WTC11 (cell line): ENCODE measurements around the gene CD37. TPM values are rescaled to one million over a fixed set of nuclear protein-coding genes. Genes with fewer than 3 reads are reported as not detected.

Experiments
- ATAC-seq: fragments of 200-7000 bp; cut with Tn5 transposase; 2 replicates; pipeline ENCODE4 v1.10.0; 2021; ENCODE audit warnings: mild to moderate bottlenecking, moderate library complexity
- CTCF ChIA-PET: fragments of 300-600 bp; sonication (Branson Sonifier 250); formaldehyde crosslinking; loops from one replicate; lab custom pipeline; 2021; ENCODE audit warnings: antibody characterized with exemption; lab: Charles Lee
- POLR2A ChIA-PET: fragments of 350-600 bp; sonication (Branson Sonifier 250); formaldehyde crosslinking; loops from one replicate; lab custom pipeline; 2021; ENCODE audit warnings: antibody characterized with exemption; lab: Charles Lee
- DNase-seq: peaks from one replicate; pipeline ENCODE4 v3.0.0; 2021; ENCODE audit warnings: low spot score
- H3K27ac Mint-ChIP-seq: 2 replicates; pipeline ENCODE4 v1.8.0; 2021; ENCODE audit warnings: mixed read lengths
- H3K27me3 Mint-ChIP-seq: 2 replicates; pipeline ENCODE4 v1.8.0; 2021; ENCODE audit warnings: low read depth, mild to moderate bottlenecking, moderate library complexity, mixed read lengths
- H3K36me3 Mint-ChIP-seq: 2 replicates; pipeline ENCODE4 v1.8.0; 2021; ENCODE audit warnings: mixed read lengths
- H3K4me1 Mint-ChIP-seq: 2 replicates; pipeline ENCODE4 v1.8.0; 2022; ENCODE audit warnings: mixed read lengths
- H3K4me3 Mint-ChIP-seq: 2 replicates; pipeline ENCODE4 v1.8.0; 2021; ENCODE audit warnings: mild to moderate bottlenecking, moderate library complexity, mixed read lengths
- H3K9me3 Mint-ChIP-seq: 2 replicates; pipeline ENCODE4 v1.8.0; 2021; ENCODE audit warnings: mixed read lengths
- CBFB ChIP-seq: sonication (generic); formaldehyde crosslinking; IDR thresholded peaks from 2 replicates; pipeline ENCODE4 v1.8.1; 2022; ENCODE audit warnings: mild to moderate bottlenecking, low read depth, missing genetic modification reagents
- CTCF ChIP-seq: fragments of 200-600 bp; IDR thresholded peaks from 2 replicates; pipeline ENCODE4 v1.8.0; 2022; ENCODE audit warnings: antibody characterized with exemption
- ETV6 ChIP-seq: sonication (generic); formaldehyde crosslinking; IDR thresholded peaks from 2 replicates; pipeline ENCODE4 v1.8.1; 2022; ENCODE audit warnings: mild to moderate bottlenecking, missing genetic modification reagents
- JUN ChIP-seq: sonication (generic); formaldehyde crosslinking; IDR thresholded peaks from 2 replicates; pipeline ENCODE4 v1.8.0; 2023; ENCODE audit warnings: mild to moderate bottlenecking, missing genetic modification reagents
- PREB ChIP-seq: sonication (generic); formaldehyde crosslinking; IDR thresholded peaks from 2 replicates; pipeline ENCODE4 v1.8.1; 2022; ENCODE audit warnings: mild to moderate bottlenecking, missing genetic modification reagents, moderate library complexity, borderline replicate concordance
- SP1 ChIP-seq: sonication (generic); formaldehyde crosslinking; conservative IDR thresholded peaks from 2 replicates; pipeline ENCODE4 v1.8.1; 2022; ENCODE audit warnings: missing genetic modification reagents
- TEAD4 ChIP-seq: sonication (generic); formaldehyde crosslinking; IDR thresholded peaks from 2 replicates; pipeline ENCODE4 v1.8.0; 2022; ENCODE audit warnings: mild to moderate bottlenecking, missing genetic modification reagents
- ZNF219 ChIP-seq: sonication (generic); formaldehyde crosslinking; IDR thresholded peaks from 2 replicates; pipeline ENCODE4 v1.8.0; 2023; ENCODE audit warnings: missing genetic modification reagents, mild to moderate bottlenecking, borderline replicate concordance
- ZNF281 ChIP-seq: sonication (generic); formaldehyde crosslinking; IDR thresholded peaks from 2 replicates; pipeline ENCODE4 v1.8.0; 2023; ENCODE audit warnings: mild to moderate bottlenecking, missing genetic modification reagents
- ZNF423 ChIP-seq: fragments of 250-450 bp; sonication (Bioruptor Pico); IDR thresholded peaks from 2 replicates; pipeline ENCODE4 v2.1.2; 2022; ENCODE audit warnings: mild to moderate bottlenecking, moderate library complexity
- ZNF425 ChIP-seq: fragments of 250-450 bp; sonication (Bioruptor Pico); conservative IDR thresholded peaks from 2 replicates; pipeline ENCODE4 v1.9.0; 2021; ENCODE audit warnings: mild to moderate bottlenecking
- total RNA-seq: library from RNA; stranded (reverse); gene quantifications from 3 replicates; pipeline ENCODE4 v1.2.3, GENCODE V29; 2021

The CD37 gene
- total RNA-seq, 1 experiment from 2014 or later: 1.6 TPM

GRCh38 chr19:49336482-49337266 is 1.5 kb downstream of the CD37 start:
- POLR2A ChIA-PET: no interaction called here
- Mint-ChIP-seq H3K4me3 (no peak overlapping the region), H3K27ac (no peak overlapping the region)

More at GRCh38 chr19:49336482-49337266, 1.5 kb downstream of the CD37 start:
- Mint-ChIP-seq H3K27me3 (peaks cover 52% of the 10 kb centered on the region), H3K4me1 (peaks cover 29% of the 10 kb centered on the region), H3K9me3 (no peaks in the 10 kb centered on the region), H3K36me3 (peaks cover 13% of the 10 kb centered on the region)
- DNase-seq (no peak), ATAC-seq (no peak)
- no peak for TF ChIP-seq ZNF425 (CRISPR knock-in tag)
- no peak for TF ChIP-seq JUN (CRISPR knock-in tag)
- TF ChIP-seq ZNF423: no peak
- TF ChIP-seq CTCF: no peak
- TF ChIP-seq ZNF281 (CRISPR knock-in tag): no peak
- TF ChIP-seq PREB (CRISPR knock-in tag): no peak
- TF ChIP-seq ZNF219: no peak
- no peak for TF ChIP-seq ETV6
- TF ChIP-seq CBFB (CRISPR knock-in tag): no peak
- TF ChIP-seq SP1: no peak
- no peak for TF ChIP-seq TEAD4 (CRISPR knock-in tag)
- CTCF ChIA-PET: interaction anchor here (1.0 to 2.2 kb wide), 4 partner anchors 9 to 85 kb away, joined by 3 to 14 read pairs (median 4); no protein-coding TSS in a partner anchor
